ENCODE measurements around the gene BIRC5. TPM values are rescaled to one million over a fixed set of nuclear protein-coding genes. Genes with fewer than 3 reads are reported as not detected.
"Not testable (repeated sequence)": the region's sequence is repeated elsewhere in the genome, so short reads cannot be mapped to it uniquely, and the experiment has no call there.

Gene BIRC5
- total RNA-seq (under 1 TPM; 0.40 to 0.44 TPM), total RNA-seq (0.30 to 1.0 reads per million in 2 donors)

DNA sequence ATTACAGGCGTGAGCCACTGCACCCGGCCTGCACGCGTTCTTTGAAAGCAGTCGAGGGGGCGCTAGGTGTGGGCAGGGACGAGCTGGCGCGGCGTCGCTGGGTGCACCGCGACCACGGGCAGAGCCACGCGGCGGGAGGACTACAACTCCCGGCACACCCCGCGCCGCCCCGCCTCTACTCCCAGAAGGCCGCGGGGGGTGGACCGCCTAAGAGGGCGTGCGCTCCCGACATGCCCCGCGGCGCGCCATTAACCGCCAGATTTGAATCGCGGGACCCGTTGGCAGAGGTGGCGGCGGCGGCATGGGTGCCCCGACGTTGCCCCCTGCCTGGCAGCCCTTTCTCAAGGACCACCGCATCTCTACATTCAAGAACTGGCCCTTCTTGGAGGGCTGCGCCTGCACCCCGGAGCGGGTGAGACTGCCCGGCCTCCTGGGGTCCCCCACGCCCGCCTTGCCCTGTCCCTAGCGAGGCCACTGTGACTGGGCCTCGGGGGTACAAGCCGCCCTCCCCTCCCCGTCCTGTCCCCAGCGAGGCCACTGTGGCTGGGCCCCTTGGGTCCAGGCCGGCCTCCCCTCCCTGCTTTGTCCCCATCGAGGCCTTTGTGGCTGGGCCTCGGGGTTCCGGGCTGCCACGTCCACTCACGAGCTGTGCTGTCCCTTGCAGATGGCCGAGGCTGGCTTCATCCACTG is at the start of gene BIRC5:
Gene BIRC5 (plus strand): TSS at position 238 of the 690 bp plus-strand sequence. CDS start 64 bp downstream, at position 302.
- Mint-ChIP-seq H3K4me1 (peaks cover 7% of the 10 kb centered on the region), H3K27me3 (no peaks in the 10 kb centered on the region), H3K4me3 (peak within 1 kb of the TSS; percentile 82), H3K27ac (no peak within 1 kb of the TSS), H3K36me3 (ENCODE audit: low read depth) (peaks cover 3% of the 10 kb centered on the region)
- ATAC-seq (peak; percentile 100), DNase-seq (peak; percentile 84 to 94 (median 87))
- no peaks in the 10 kb centered on the region for H3K9me3 ChIP-seq (ENCODE audit: control insufficient read depth, low read length, poor library complexity, severe bottlenecking)

DNA sequence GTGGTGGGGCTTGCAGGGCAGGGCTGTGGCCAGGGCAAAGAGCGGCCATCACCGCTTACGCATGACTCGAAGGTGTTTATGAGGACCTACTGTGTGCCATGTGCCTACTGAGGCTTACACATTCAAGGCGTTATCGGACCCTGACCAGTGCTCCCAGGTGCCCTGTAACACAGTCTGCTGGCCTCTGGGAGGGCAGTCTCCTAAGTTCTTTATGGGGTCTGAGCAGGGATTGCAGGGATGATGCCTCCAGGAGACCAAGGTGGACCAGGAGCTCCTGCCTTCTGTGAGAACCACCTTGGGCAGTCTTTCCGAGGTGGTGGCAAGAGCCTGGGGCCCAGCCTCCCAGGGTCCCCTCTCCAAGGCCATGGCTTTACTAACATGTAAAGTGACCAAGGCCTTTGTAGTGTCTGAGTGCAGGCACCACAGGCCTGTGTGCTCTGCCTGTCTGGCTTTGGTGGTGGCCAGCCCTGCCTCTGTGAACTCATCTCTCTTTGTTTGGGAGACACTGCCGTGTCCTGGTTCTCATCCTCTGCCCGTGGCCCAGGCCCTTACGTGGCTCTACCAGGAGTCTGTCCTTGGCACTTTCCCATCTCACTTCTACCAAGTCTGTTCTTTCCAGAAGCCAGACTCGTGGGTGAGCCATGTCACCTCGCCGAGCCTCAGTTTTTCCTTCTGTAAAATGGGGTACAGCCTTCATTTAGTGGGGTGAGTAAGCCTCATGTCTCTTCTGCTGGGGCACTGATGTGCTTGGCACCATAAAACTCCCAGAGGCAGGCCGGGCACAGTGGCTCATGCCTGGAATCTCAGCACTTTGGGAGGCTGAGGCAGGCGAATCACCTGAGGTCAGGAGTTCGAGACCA is 49.1 kb upstream of the BIRC5 start:
- no peak for DNase-seq
- H3K9me3 ChIP-seq (ENCODE audit: control insufficient read depth, low read length, poor library complexity, severe bottlenecking): no peaks in the 10 kb centered on the region
- Mint-ChIP-seq H3K4me3 (no peak overlapping the region), H3K27ac (peak overlapping the region; percentile 27), H3K4me1 (peaks cover 1% of the 10 kb centered on the region), H3K27me3 (no peaks in the 10 kb centered on the region), H3K36me3 (ENCODE audit: low read depth) (no peaks in the 10 kb centered on the region)
- no peak for ATAC-seq

DNA sequence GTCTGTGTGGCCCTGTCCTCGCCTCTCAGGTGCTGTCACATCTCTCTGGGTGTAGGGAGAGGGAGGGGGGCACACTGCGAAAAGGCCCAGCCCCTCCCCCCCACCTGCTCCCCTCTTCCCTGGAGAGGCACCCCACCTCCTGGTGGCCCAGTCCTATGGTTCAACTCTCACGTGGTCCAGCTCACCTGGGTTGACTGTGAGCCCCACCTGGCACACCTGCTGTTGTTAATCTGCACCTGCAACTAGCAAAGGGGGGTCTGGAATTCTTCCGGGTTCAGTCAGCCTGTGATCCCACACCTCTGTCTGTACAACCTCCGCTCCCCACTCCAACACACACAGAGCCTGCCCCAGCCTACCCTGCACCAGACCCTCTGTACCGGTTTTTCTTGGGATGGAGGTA is 47.6 kb upstream of the BIRC5 start:
- no peaks in the 10 kb centered on the region for H3K9me3 ChIP-seq (ENCODE audit: control insufficient read depth, low read length, poor library complexity, severe bottlenecking)
- no peak overlapping the region for H3K4me3 Mint-ChIP-seq
- H3K27ac Mint-ChIP-seq: no peak overlapping the region
- H3K27me3 Mint-ChIP-seq: no peaks in the 10 kb centered on the region
- no peaks in the 10 kb centered on the region for H3K36me3 Mint-ChIP-seq (ENCODE audit: low read depth)
- DNase-seq: no peak
- ATAC-seq: no peak
- H3K4me1 Mint-ChIP-seq: peaks cover under 1% of the 10 kb centered on the region

DNA sequence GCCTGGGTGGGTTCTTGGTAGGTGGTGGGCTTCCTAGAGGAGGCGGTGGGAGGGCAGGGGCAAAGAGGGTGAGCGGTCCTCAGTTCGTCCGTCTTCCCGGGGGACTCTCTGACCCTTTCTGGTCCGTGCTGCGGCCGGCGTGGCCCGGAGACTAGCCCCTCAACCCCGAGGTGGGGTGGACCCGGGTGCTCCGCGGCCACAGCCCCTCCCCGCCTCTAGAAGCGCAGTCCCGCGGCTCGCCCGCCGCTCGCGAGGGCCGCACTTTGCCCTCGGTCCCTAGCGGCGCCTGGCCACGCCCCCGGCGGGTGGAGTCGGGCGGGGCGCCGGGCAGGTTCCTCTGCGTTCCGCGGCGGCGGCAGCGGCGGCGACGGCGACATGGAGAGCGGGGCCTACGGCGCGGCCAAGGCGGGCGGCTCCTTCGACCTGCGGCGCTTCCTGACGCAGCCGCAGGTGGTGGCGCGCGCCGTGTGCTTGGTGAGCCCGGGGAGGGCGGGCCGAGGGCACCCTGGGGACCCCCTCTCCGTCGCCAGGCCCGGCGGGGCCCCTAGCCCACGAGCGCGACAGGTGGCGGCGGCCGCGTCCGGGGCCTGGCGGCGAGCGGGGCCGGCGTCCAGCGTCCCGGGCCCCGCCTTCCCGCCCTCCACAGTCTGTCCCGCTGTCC is 45.7 kb upstream of the BIRC5 start, which contains the start of gene SYNGR2:
Gene SYNGR2 (plus strand): TSS at position 340 of the 661 bp plus-strand sequence. CDS start 36 bp downstream, at position 376.
- Mint-ChIP-seq H3K27me3 (no peaks in the 10 kb centered on the region), H3K36me3 (ENCODE audit: low read depth) (peaks cover 2% of the 10 kb centered on the region), H3K4me1 (peaks cover 20% of the 10 kb centered on the region), H3K4me3 (peak within 1 kb of the TSS; percentile 83), H3K27ac (peak within 1 kb of the TSS; percentile 72)
- peak; percentile 81 to 89 (median 86) for DNase-seq
- peak; percentile 87 for ATAC-seq
- no peaks in the 10 kb centered on the region for H3K9me3 ChIP-seq (ENCODE audit: control insufficient read depth, low read length, poor library complexity, severe bottlenecking)

DNA sequence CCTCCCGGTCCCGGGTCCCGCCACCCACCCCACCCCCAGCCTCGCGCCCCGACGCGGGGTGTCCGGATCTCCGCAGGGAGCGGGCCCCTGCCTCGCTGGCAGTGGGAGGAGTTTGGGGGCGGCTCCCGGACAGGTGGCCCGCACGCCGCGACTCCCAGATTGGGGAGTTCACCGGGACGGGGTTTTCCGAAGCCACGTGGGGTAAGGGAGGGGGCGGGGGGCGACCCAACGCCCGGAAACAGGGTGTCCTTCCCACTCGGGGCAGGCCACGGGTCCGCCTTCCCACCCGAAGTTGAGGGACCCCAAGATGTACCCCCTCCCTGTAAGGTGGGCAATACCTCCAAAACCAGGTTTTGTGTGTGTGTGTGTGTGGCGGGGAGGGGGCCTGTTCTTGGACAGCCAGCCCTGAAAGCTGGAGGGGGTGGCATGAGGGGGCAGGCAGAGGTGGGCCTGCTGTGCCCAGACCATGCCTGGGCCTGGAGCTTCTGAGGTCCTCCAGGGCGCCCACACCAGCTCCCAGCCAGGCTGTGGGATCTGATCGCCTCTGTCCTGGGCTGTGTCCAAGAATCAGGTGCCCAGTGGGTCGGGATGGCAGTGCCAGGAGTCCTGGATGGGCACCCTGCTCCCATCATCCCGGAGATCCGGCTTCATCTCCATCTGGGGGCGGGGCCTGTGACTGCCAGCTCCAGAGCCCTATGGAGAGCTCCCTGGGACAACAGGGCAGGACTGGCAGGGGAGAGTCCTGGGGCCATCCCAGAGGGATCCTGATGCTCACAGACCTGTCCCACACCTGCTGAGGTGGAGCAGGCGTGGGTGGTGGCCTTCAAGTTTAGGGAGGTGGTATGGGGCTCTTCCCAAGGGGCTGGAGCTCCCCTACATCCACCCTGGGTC is 44.9 kb upstream of the BIRC5 start:
- DNase-seq: peak; percentile 60 to 71 (median 67)
- Mint-ChIP-seq H3K27me3 (no peaks in the 10 kb centered on the region), H3K36me3 (ENCODE audit: low read depth) (peaks cover 2% of the 10 kb centered on the region), H3K4me1 (peaks cover 26% of the 10 kb centered on the region), H3K4me3 (peak overlapping the region; percentile 83), H3K27ac (peak overlapping the region; percentile 72)
- peak; percentile 79 for ATAC-seq
- H3K9me3 ChIP-seq (ENCODE audit: control insufficient read depth, low read length, poor library complexity, severe bottlenecking): no peaks in the 10 kb centered on the region

DNA sequence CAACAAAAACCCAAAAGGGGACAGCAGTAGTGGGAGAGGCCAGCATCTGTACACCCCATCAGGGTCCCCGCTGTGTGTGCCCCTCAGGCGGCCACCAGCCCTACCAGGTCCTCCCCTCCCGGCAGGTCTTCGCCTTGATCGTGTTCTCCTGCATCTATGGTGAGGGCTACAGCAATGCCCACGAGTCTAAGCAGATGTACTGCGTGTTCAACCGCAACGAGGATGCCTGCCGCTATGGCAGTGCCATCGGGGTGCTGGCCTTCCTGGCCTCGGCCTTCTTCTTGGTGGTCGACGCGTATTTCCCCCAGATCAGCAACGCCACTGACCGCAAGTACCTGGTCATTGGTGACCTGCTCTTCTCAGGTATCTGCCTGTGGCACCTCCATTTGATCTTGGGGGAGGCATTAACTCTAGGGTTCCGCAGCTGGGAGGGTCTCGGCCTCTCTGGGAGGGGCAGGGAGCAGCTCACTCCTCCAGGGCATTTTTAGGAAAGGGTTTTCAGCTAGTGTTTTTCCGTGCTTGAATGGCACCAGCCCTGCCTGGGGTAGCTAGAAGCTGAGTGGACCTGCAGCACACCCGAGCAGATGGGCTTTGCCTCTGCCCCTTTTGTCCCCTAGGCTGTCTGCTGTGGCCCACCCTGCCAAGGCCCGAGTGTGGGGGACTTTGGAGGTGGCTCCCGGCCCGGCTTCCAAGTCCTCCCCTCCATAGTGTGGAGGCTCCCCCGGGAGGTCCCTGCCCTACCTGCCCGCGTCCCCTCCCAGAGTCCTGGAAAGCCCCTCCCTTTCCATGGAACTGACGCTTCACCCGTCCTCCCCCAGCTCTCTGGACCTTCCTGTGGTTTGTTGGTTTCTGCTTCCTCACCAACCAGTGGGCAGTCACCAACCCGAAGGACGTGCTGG is 43.1 kb upstream of the BIRC5 start:
- no peaks in the 10 kb centered on the region for H3K27me3 Mint-ChIP-seq
- H3K36me3 Mint-ChIP-seq (ENCODE audit: low read depth): peaks cover 2% of the 10 kb centered on the region
- H3K27ac Mint-ChIP-seq: no peak overlapping the region
- H3K4me3 Mint-ChIP-seq: peak overlapping the region; percentile 21
- no peak for ATAC-seq
- no peaks in the 10 kb centered on the region for H3K9me3 ChIP-seq (ENCODE audit: control insufficient read depth, low read length, poor library complexity, severe bottlenecking)
- peaks cover 29% of the 10 kb centered on the region for H3K4me1 Mint-ChIP-seq
- DNase-seq: no peak

DNA sequence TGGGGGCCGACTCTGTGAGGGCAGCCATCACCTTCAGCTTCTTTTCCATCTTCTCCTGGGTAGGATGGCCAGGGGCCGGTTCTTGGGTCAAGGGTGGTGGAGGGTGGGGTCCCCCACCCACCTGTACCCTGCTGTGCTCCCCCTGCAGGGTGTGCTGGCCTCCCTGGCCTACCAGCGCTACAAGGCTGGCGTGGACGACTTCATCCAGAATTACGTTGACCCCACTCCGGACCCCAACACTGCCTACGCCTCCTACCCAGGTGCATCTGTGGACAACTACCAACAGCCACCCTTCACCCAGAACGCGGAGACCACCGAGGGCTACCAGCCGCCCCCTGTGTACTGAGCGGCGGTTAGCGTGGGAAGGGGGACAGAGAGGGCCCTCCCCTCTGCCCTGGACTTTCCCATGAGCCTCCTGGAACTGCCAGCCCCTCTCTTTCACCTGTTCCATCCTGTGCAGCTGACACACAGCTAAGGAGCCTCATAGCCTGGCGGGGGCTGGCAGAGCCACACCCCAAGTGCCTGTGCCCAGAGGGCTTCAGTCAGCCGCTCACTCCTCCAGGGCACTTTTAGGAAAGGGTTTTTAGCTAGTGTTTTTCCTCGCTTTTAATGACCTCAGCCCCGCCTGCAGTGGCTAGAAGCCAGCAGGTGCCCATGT is 42.3 kb upstream of the BIRC5 start:
- not testable (repeated sequence) for H3K27me3 Mint-ChIP-seq; H3K9me3 ChIP-seq (ENCODE audit: control insufficient read depth, low read length, poor library complexity, severe bottlenecking); H3K36me3 Mint-ChIP-seq (ENCODE audit: low read depth); DNase-seq; H3K4me3 Mint-ChIP-seq; ATAC-seq
- Mint-ChIP-seq H3K27ac (peak overlapping the region; percentile 96), H3K4me1 (peaks cover 33% of the 10 kb centered on the region)

DNA sequence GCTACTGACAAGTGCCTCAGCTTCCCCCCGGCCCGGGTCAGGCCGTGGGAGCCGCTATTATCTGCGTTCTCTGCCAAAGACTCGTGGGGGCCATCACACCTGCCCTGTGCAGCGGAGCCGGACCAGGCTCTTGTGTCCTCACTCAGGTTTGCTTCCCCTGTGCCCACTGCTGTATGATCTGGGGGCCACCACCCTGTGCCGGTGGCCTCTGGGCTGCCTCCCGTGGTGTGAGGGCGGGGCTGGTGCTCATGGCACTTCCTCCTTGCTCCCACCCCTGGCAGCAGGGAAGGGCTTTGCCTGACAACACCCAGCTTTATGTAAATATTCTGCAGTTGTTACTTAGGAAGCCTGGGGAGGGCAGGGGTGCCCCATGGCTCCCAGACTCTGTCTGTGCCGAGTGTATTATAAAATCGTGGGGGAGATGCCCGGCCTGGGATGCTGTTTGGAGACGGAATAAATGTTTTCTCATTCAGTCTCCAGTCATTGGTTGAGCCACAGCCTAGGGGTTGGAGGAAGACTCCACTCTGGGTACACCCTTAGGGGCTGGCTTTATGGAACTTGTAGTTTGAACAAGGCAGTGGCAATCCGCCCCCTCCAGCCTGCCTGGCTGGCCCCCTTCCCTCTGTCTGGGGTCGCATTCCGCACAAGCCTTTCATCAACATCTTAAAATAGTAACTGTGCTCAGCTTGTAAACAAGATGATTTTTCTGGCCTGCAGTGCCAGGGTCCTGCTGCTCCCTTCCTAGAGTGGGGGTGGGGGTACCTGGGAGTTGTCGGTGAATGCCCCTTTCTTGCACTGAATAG is 41.6 kb upstream of the BIRC5 start:
- ATAC-seq (no peak), DNase-seq (no peak)
- Mint-ChIP-seq H3K27ac (peak overlapping the region; percentile 96), H3K27me3 (no peaks in the 10 kb centered on the region), H3K4me1 (peaks cover 33% of the 10 kb centered on the region), H3K4me3 (no peak overlapping the region), H3K36me3 (ENCODE audit: low read depth) (peaks cover 2% of the 10 kb centered on the region)
- no peaks in the 10 kb centered on the region for H3K9me3 ChIP-seq (ENCODE audit: control insufficient read depth, low read length, poor library complexity, severe bottlenecking)

DNA sequence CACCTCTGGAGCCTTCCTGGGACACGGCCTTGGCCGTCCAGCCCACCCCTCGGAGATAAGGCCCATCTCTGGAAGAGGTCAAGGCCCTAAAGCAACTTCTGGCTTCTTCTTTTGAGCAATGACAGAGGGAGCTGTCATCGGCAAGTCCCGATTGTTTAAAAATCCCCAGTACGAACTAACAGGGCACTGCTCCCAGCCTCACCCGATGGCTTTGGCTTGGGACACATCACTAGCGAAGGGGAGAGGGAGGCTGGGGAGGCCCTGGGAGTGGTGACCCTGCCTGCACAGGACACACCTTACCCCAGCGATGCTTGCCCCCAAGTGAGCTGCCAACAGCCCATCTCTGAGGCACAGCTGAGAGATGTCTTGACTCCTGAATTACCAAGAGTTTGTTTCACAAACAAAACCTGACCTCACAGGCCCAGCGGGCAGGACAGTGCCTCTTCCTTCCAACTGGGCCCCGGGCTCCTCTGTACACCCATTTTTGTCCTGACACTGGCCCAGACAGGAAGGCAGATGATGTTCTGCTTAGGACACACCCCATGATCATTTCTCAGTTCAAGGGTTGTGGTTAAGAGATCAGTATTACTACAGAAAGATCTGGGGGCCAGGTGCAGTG is 40.8 kb upstream of the BIRC5 start:
- Mint-ChIP-seq H3K36me3 (ENCODE audit: low read depth) (peaks cover 2% of the 10 kb centered on the region), H3K27ac (peak overlapping the region; percentile 96), H3K27me3 (no peaks in the 10 kb centered on the region), H3K4me3 (peak overlapping the region; percentile 79), H3K4me1 (peaks cover 33% of the 10 kb centered on the region)
- no peaks in the 10 kb centered on the region for H3K9me3 ChIP-seq (ENCODE audit: control insufficient read depth, low read length, poor library complexity, severe bottlenecking)
- ATAC-seq: peak; percentile 41
- no peak for DNase-seq

DNA sequence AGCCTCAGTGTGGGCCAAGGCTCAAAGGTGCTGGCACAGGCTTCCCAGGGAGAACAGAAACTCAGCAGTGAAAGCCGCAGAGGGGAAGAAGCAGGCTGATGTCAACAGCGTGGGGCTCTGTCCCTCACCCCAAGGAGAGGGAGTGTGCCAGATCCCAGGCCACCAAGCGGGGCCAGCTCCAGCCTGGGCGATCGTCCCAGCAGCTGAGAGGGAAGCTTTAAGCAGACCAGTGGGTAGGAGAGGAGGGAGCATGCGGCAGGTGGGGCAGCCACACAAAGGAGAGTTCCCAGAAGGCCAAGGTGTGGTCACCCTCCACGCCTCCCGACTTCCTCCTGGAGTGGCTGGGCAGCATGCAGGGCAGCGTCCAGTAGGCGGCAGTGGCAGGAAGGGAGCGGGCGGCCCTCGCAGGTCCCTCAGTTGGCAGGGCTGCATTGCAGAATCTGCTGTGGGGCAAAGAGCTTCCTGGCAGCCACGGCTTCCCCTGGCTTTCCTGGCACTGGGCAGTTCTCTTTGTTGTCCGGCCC is 39.6 kb upstream of the BIRC5 start:
- ATAC-seq (no peak), DNase-seq (no peak)
- Mint-ChIP-seq H3K36me3 (ENCODE audit: low read depth) (peaks cover 2% of the 10 kb centered on the region), H3K4me3 (peak overlapping the region; percentile 57), H3K27ac (peak overlapping the region; percentile 96), H3K27me3 (no peaks in the 10 kb centered on the region), H3K4me1 (peaks cover 33% of the 10 kb centered on the region)
- no peaks in the 10 kb centered on the region for H3K9me3 ChIP-seq (ENCODE audit: control insufficient read depth, low read length, poor library complexity, severe bottlenecking)

All from T-helper 17 cell (primary cell).